Activated CD4-positive, alpha-beta T cell treated with anti-CD3 and anti-CD28 coated beads, Interleukin-2, amount 10 ng/mL, durations not matched to agents 7 days and 5 days (primary cell): ENCODE results near the gene NIPBL. TPM values are rescaled to one million over a fixed set of nuclear protein-coding genes. Genes with fewer than 3 reads are reported as not detected.
"Not testable (repeated sequence)": the region's sequence is repeated elsewhere in the genome, so short reads cannot be mapped to it uniquely, and the experiment has no call there.

Source experiments
- CTCF ChIA-PET: fragments of 350-600 bp; sonication (Branson Sonifier 250); formaldehyde crosslinking; loops from one replicate; lab custom pipeline; 2021; ENCODE audit warnings: antibody characterized with exemption; lab: Charles Lee
- POLR2A ChIA-PET: fragments of 350-600 bp; sonication (Branson Sonifier 250); formaldehyde crosslinking; loops from one replicate; lab custom pipeline; 2021; ENCODE audit warnings: antibody characterized with exemption; lab: Charles Lee
- DNase-seq: peaks from one replicate; pipeline ENCODE4 v3.0.0-alpha.2; 2020
- H3K27ac Mint-ChIP-seq: one replicate; pipeline ENCODE4 v1.8.0; 2021; ENCODE audit warnings: mild to moderate bottlenecking, moderate library complexity, mixed read lengths
- H3K27me3 Mint-ChIP-seq: one replicate; pipeline ENCODE4 v1.8.0; 2021; ENCODE audit warnings: mixed read lengths
- H3K36me3 Mint-ChIP-seq: one replicate; pipeline ENCODE4 v1.8.0; 2021; ENCODE audit warnings: low read depth, mixed read lengths
- H3K4me1 Mint-ChIP-seq: one replicate; pipeline ENCODE4 v1.8.0; 2021; ENCODE audit warnings: mixed read lengths
- H3K4me3 Mint-ChIP-seq: one replicate; pipeline ENCODE4 v1.8.0; 2021; ENCODE audit warnings: mild to moderate bottlenecking, moderate library complexity, mixed read lengths
- H3K9me3 Mint-ChIP-seq: one replicate; pipeline ENCODE4 v1.8.0; 2021; ENCODE audit warnings: mixed read lengths
- total RNA-seq, 2 experiments: library from RNA; stranded (reverse); gene quantifications; one replicate each; pipeline ENCODE4 v1.2.3, GENCODE V29; 2021

Gene NIPBL
- total RNA-seq, 2 experiments from 2014 or later = 59.4 to 72.8 TPM

- H3K36me3 Mint-ChIP-seq = peaks cover 11% of the 10 kb centered on the region
- no peaks in the 10 kb centered on the region for H3K4me1 Mint-ChIP-seq
- DNase-seq = no peak
- ChIA-PET POLR2A (no interaction called here), CTCF (no interaction called here)
- no peaks in the 10 kb centered on the region for H3K27me3 Mint-ChIP-seq
- H3K27ac Mint-ChIP-seq = no peak overlapping the region
- no peaks in the 10 kb centered on the region for H3K9me3 Mint-ChIP-seq
- H3K4me3 Mint-ChIP-seq = no peak overlapping the region
These were observed 198.9 kb downstream of the NIPBL start for GRCh38 chr5:37075399-37075950.

GRCh38 chr5:37077146-37077545 lies 200.6 kb downstream of the NIPBL start:
- no peak for DNase-seq
- H3K27ac Mint-ChIP-seq = no peak overlapping the region
- no peak overlapping the region for H3K4me3 Mint-ChIP-seq
- no peaks in the 10 kb centered on the region for H3K27me3 Mint-ChIP-seq
- ChIA-PET POLR2A (no interaction called here), CTCF (interaction anchor here (1.0 kb wide), 1 partner anchor 78 kb away, joined by 3 read pairs; no protein-coding TSS in a partner anchor)
- no peaks in the 10 kb centered on the region for H3K4me1 Mint-ChIP-seq
- peaks cover 17% of the 10 kb centered on the region for H3K36me3 Mint-ChIP-seq
- H3K9me3 Mint-ChIP-seq = no peaks in the 10 kb centered on the region

- POLR2A ChIA-PET = interaction anchor here (0.5 kb wide), 1 partner anchor 50 kb away, joined by 4 read pairs; no protein-coding TSS in a partner anchor
- CTCF ChIA-PET = interaction anchor here (1.0 to 2.4 kb wide), 2 partner anchors 9 to 81 kb away, joined by 3 to 7 read pairs; no protein-coding TSS in a partner anchor
- Mint-ChIP-seq H3K36me3 (peaks cover 34% of the 10 kb centered on the region), H3K9me3 (no peaks in the 10 kb centered on the region), H3K27ac (no peak overlapping the region), H3K4me3 (no peak overlapping the region), H3K4me1 (no peaks in the 10 kb centered on the region), H3K27me3 (no peaks in the 10 kb centered on the region)
- no peak for DNase-seq
These were observed 204.1 kb downstream of the NIPBL start for GRCh38 chr5:37080697-37081096.

GRCh38 chr5:37082977-37083376 lies 206.4 kb downstream of the NIPBL start:
- H3K4me3 Mint-ChIP-seq, H3K27ac Mint-ChIP-seq, H3K4me1 Mint-ChIP-seq, H3K27me3 Mint-ChIP-seq, DNase-seq, H3K9me3 Mint-ChIP-seq, POLR2A ChIA-PET: not testable (repeated sequence)
- H3K36me3 Mint-ChIP-seq = peaks cover 40% of the 10 kb centered on the region
- CTCF ChIA-PET = interaction anchor here (1.2 kb wide), 1 partner anchor 11 kb away, joined by 3 read pairs; no protein-coding TSS in a partner anchor

GRCh38 chr5:37086026-37086425 lies 209.5 kb downstream of the NIPBL start:
- H3K9me3 Mint-ChIP-seq = not testable (repeated sequence)
- H3K36me3 Mint-ChIP-seq = peaks cover 33% of the 10 kb centered on the region

GRCh38 chr5:37086466-37087173 lies 210.1 kb downstream of the NIPBL start:
- no peak for DNase-seq
- no peak overlapping the region for H3K27ac Mint-ChIP-seq
- H3K9me3 Mint-ChIP-seq = peaks cover 7% of the 10 kb centered on the region
- CTCF ChIA-PET = no interaction called here
- H3K4me3 Mint-ChIP-seq = no peak overlapping the region
- H3K36me3 Mint-ChIP-seq = peaks cover 30% of the 10 kb centered on the region
- no peaks in the 10 kb centered on the region for H3K27me3 Mint-ChIP-seq
- POLR2A ChIA-PET = no interaction called here
- H3K4me1 Mint-ChIP-seq = peaks cover 4% of the 10 kb centered on the region

More at GRCh38 chr5:37086026-37086425, 209.5 kb downstream of the NIPBL start:
- H3K4me3 Mint-ChIP-seq, H3K27me3 Mint-ChIP-seq, H3K27ac Mint-ChIP-seq, CTCF ChIA-PET, DNase-seq, H3K4me1 Mint-ChIP-seq, POLR2A ChIA-PET: not testable (repeated sequence)

GRCh38 chr5:37088009-37088408 lies 211.4 kb downstream of the NIPBL start:
- H3K4me3 Mint-ChIP-seq = no peak overlapping the region
- H3K4me1 Mint-ChIP-seq = peaks cover 4% of the 10 kb centered on the region
- DNase-seq = no peak
- POLR2A ChIA-PET = interaction anchor here (0.6 kb wide), 1 partner anchor 10 kb away, joined by 4 read pairs; no protein-coding TSS in a partner anchor
- H3K27me3 Mint-ChIP-seq = no peaks in the 10 kb centered on the region
- CTCF ChIA-PET = no interaction called here
- no peak overlapping the region for H3K27ac Mint-ChIP-seq
- H3K9me3 Mint-ChIP-seq = peaks cover 7% of the 10 kb centered on the region
- peaks cover 27% of the 10 kb centered on the region for H3K36me3 Mint-ChIP-seq

- Mint-ChIP-seq H3K4me1 (peaks cover 10% of the 10 kb centered on the region), H3K36me3 (peaks cover 21% of the 10 kb centered on the region), H3K4me3 (no peak overlapping the region), H3K27me3 (no peaks in the 10 kb centered on the region), H3K9me3 (peaks cover 12% of the 10 kb centered on the region), H3K27ac (no peak overlapping the region)
- ChIA-PET CTCF (no interaction called here), POLR2A (no interaction called here)
- DNase-seq = no peak
These were observed 213.7 kb downstream of the NIPBL start for GRCh38 chr5:37090123-37090726.

GRCh38 chr5:37090781-37091180 lies 214.2 kb downstream of the NIPBL start:
- Mint-ChIP-seq H3K4me3 (no peak overlapping the region), H3K27ac (no peak overlapping the region), H3K36me3 (peaks cover 22% of the 10 kb centered on the region), H3K4me1 (peaks cover 10% of the 10 kb centered on the region), H3K27me3 (no peaks in the 10 kb centered on the region), H3K9me3 (peaks cover 12% of the 10 kb centered on the region)
- ChIA-PET POLR2A (no interaction called here), CTCF (no interaction called here)
- no peak for DNase-seq

- H3K27me3 Mint-ChIP-seq, H3K4me1 Mint-ChIP-seq, DNase-seq, H3K4me3 Mint-ChIP-seq, POLR2A ChIA-PET, CTCF ChIA-PET, H3K27ac Mint-ChIP-seq: not testable (repeated sequence)
- Mint-ChIP-seq H3K36me3 (peaks cover 35% of the 10 kb centered on the region), H3K9me3 (peaks cover 23% of the 10 kb centered on the region)
These were observed 217.2 kb downstream of the NIPBL start for GRCh38 chr5:37093795-37094194.

GRCh38 chr5:37099267-37099666 lies 222.7 kb downstream of the NIPBL start:
- POLR2A ChIA-PET, H3K27me3 Mint-ChIP-seq, CTCF ChIA-PET, DNase-seq, H3K27ac Mint-ChIP-seq, H3K4me3 Mint-ChIP-seq: not testable (repeated sequence)
- Mint-ChIP-seq H3K36me3 (peaks cover 76% of the 10 kb centered on the region), H3K9me3 (peaks cover 53% of the 10 kb centered on the region), H3K4me1 (peaks cover 26% of the 10 kb centered on the region)

- DNase-seq = no peak
- Mint-ChIP-seq H3K4me1 (peaks cover 25% of the 10 kb centered on the region), H3K27me3 (no peaks in the 10 kb centered on the region), H3K27ac (peak overlapping the region; percentile 16), H3K36me3 (peaks cover 82% of the 10 kb centered on the region), H3K4me3 (no peak overlapping the region), H3K9me3 (peaks cover 33% of the 10 kb centered on the region)
- CTCF ChIA-PET = interaction anchor here (1.1 kb wide), 1 partner anchor 11 kb away, joined by 3 read pairs; no protein-coding TSS in a partner anchor
- POLR2A ChIA-PET = no interaction called here
These were observed 226.7 kb downstream of the NIPBL start for GRCh38 chr5:37103302-37103701.

- Mint-ChIP-seq H3K27ac (peak overlapping the region; percentile 42), H3K9me3 (peaks cover 13% of the 10 kb centered on the region), H3K4me3 (no peak overlapping the region), H3K27me3 (no peaks in the 10 kb centered on the region), H3K4me1 (peaks cover 50% of the 10 kb centered on the region), H3K36me3 (peaks cover 66% of the 10 kb centered on the region)
- no peak for DNase-seq
- POLR2A ChIA-PET = no interaction called here
- CTCF ChIA-PET = interaction anchor here (1.5 kb wide), 1 partner anchor 10 kb away, joined by 4 read pairs; no protein-coding TSS in a partner anchor
These were observed 232.8 kb downstream of the NIPBL start for GRCh38 chr5:37109338-37109737.
